ENCODE data around the gene MMP8.

The MMP8 gene

GRCh38 chr11:102767800-102768199 lies 43.0 kb upstream of the MMP8 start:
- Histone ChIP-seq H2AFZ (ENCODE audit: low read depth) (no peak overlapping the region), H3K4me2 (no peak overlapping the region), H3K79me2 (ENCODE audit: insufficient read depth, low read depth) (no peaks in the 10 kb centered on the region), H4K20me1 (ENCODE audit: insufficient read depth) (no peaks in the 10 kb centered on the region), H3K4me3 (IDR thresholded peaks at IDR 0.05; ENCODE audit: insufficient read depth, low read depth, low read length) (no peak overlapping the region), H3K27ac (no peak overlapping the region), H3K9ac (no peak overlapping the region), H3K36me3 (ENCODE audit: insufficient read depth) (no peaks in the 10 kb centered on the region), H3K27me3 (ENCODE audit: insufficient read depth, low read depth) (no peaks in the 10 kb centered on the region), H3K4me1 (ENCODE audit: low read depth, poor library complexity, severe bottlenecking) (no peaks in the 10 kb centered on the region)
- TF ChIP-seq, protein P1, sequence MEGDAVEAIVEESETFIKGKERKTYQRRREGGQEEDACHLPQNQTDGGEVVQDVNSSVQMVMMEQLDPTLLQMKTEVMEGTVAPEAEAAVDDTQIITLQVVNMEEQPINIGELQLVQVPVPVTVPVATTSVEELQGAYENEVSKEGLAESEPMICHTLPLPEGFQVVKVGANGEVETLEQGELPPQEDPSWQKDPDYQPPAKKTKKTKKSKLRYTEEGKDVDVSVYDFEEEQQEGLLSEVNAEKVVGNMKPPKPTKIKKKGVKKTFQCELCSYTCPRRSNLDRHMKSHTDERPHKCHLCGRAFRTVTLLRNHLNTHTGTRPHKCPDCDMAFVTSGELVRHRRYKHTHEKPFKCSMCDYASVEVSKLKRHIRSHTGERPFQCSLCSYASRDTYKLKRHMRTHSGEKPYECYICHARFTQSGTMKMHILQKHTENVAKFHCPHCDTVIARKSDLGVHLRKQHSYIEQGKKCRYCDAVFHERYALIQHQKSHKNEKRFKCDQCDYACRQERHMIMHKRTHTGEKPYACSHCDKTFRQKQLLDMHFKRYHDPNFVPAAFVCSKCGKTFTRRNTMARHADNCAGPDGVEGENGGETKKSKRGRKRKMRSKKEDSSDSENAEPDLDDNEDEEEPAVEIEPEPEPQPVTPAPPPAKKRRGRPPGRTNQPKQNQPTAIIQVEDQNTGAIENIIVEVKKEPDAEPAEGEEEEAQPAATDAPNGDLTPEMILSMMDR (conservative IDR thresholded peaks at IDR 0.05; ENCODE audit: low read depth, low read length) = no peak

DNA sequence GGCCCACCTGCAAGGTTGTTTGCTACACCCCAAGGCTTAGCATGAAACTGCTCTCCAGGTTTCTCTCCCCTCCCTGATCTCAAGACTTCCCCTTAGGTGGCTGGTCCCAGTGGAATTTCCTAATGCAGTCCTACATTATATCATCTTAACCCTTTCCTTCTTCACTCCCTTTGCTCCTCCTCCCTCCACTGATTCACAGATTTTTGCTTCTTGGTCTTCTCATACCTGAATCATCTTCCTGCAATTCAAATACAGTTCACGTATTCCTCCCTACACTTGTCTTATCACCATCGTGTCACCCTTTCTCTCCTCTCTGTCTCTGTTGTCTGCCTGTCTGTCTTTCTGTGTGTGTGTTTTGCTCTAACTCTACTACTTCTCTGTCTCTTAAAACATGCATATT lies 38.7 kb upstream of the MMP8 start:
- no peaks in the 10 kb centered on the region for H4K20me1 ChIP-seq (ENCODE audit: insufficient read depth)
- no peak overlapping the region for H2AFZ ChIP-seq (ENCODE audit: low read depth)
- H3K9ac ChIP-seq = no peak overlapping the region
- no peaks in the 10 kb centered on the region for H3K36me3 ChIP-seq (ENCODE audit: insufficient read depth)
- no peaks in the 10 kb centered on the region for H3K4me1 ChIP-seq (ENCODE audit: low read depth, poor library complexity, severe bottlenecking)
- TF ChIP-seq, protein P1 (conservative IDR thresholded peaks at IDR 0.05; ENCODE audit: low read depth, low read length) = no peak
- H3K4me2 ChIP-seq = no peak overlapping the region
- H3K4me3 ChIP-seq (IDR thresholded peaks at IDR 0.05; ENCODE audit: insufficient read depth, low read depth, low read length) = no peak overlapping the region
- H3K27me3 ChIP-seq (ENCODE audit: insufficient read depth, low read depth) = no peaks in the 10 kb centered on the region
- no peaks in the 10 kb centered on the region for H3K79me2 ChIP-seq (ENCODE audit: insufficient read depth, low read depth)
- H3K27ac ChIP-seq = no peak overlapping the region

GRCh38 chr11:102762361-102762767 lies 37.6 kb upstream of the MMP8 start:
- Histone ChIP-seq H3K4me1 (ENCODE audit: low read depth, poor library complexity, severe bottlenecking) (no peaks in the 10 kb centered on the region), H4K20me1 (ENCODE audit: insufficient read depth) (no peaks in the 10 kb centered on the region), H2AFZ (ENCODE audit: low read depth) (no peak overlapping the region), H3K4me2 (no peak overlapping the region), H3K27me3 (ENCODE audit: insufficient read depth, low read depth) (no peaks in the 10 kb centered on the region), H3K79me2 (ENCODE audit: insufficient read depth, low read depth) (no peaks in the 10 kb centered on the region), H3K27ac (no peak overlapping the region), H3K36me3 (ENCODE audit: insufficient read depth) (no peaks in the 10 kb centered on the region), H3K9ac (no peak overlapping the region), H3K4me3 (IDR thresholded peaks at IDR 0.05; ENCODE audit: insufficient read depth, low read depth, low read length) (no peak overlapping the region)
- TF ChIP-seq, protein P1 (conservative IDR thresholded peaks at IDR 0.05; ENCODE audit: low read depth, low read length) = no peak

GRCh38 chr11:102761646-102762238 lies 37.0 kb upstream of the MMP8 start:
- H3K9ac ChIP-seq = no peak overlapping the region
- H3K4me3 ChIP-seq (IDR thresholded peaks at IDR 0.05; ENCODE audit: insufficient read depth, low read depth, low read length) = no peak overlapping the region
- H3K27ac ChIP-seq = no peak overlapping the region
- H2AFZ ChIP-seq (ENCODE audit: low read depth) = no peak overlapping the region
- H3K79me2 ChIP-seq (ENCODE audit: insufficient read depth, low read depth) = no peaks in the 10 kb centered on the region
- TF ChIP-seq, protein P1 (conservative IDR thresholded peaks at IDR 0.05; ENCODE audit: low read depth, low read length) = no peak
- H3K36me3 ChIP-seq (ENCODE audit: insufficient read depth) = no peaks in the 10 kb centered on the region
- H3K4me1 ChIP-seq (ENCODE audit: low read depth, poor library complexity, severe bottlenecking) = no peaks in the 10 kb centered on the region
- no peak overlapping the region for H3K4me2 ChIP-seq
- no peaks in the 10 kb centered on the region for H4K20me1 ChIP-seq (ENCODE audit: insufficient read depth)
- H3K27me3 ChIP-seq (ENCODE audit: insufficient read depth, low read depth) = no peaks in the 10 kb centered on the region

Measured in KMS-11 (cell line).